Ovary (tissue), 3 donors: Measurements from ENCODE around the gene TRIM50.
"Not testable (repeated sequence)": the region's sequence is repeated elsewhere in the genome, so short reads cannot be mapped to it uniquely, and the experiment has no call there.

Experiments used
- CTCF ChIP-seq, 3 donors: fragments of 450-650 bp in 2 of 3; fragments of 200-600 bp in 1 of 3; IDR thresholded peaks; one replicate each; pipeline versions ENCODE4 v1.5.1 to v1.8.0; 2016 to 2022; ENCODE audit warnings: antibody characterized with exemption in 3 of 3, mild to moderate bottlenecking in 1 of 3
- POLR2A ChIP-seq: fragments of 450-650 bp; IDR thresholded peaks from one replicate; pipeline ENCODE4 v1.6.1; 2017; ENCODE audit warnings: antibody characterized with exemption, mild to moderate bottlenecking, moderate library complexity
- donor health status: DM: no; HTN: no; CAD: no.

DNA sequence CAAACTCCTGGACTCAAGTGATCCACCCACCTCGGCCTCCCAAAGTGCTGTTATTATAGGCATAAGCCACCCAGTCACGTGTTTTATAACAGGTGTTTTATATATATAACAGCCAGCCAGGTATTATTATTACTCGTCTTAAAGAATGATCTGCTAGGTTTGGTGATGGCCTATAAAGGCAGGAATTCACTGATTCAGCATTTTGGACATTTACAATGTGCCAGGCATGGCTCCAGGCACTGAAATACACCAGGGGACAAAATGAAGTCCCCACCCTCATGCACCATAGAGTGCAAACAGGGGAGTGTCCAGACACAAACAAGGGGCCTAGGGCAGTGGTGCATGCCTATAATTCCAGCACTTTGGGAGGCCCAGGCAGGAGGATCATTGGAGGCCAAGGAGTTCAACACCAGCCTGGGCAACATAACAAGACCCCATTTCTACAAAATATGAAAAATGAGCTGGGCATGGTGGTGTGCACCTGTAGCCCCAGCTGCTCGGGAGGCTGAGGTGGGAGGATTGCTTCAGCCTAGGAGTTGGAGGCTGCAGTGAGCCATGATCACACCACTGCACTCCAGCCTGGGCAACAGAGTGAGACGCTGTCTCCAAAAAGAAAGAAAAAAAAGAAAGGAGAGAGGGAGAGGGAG is 4.3 kb downstream of the TRIM50 start:
- not testable (repeated sequence) for TF ChIP-seq CTCF (IDR thresholded peaks at IDR 0.05); POLR2A
